ENCODE results near the gene NBEAL2. TPM values are rescaled to one million over a fixed set of nuclear protein-coding genes. Genes with fewer than 3 reads are reported as not detected.

NBEAL2 gene, protein sequence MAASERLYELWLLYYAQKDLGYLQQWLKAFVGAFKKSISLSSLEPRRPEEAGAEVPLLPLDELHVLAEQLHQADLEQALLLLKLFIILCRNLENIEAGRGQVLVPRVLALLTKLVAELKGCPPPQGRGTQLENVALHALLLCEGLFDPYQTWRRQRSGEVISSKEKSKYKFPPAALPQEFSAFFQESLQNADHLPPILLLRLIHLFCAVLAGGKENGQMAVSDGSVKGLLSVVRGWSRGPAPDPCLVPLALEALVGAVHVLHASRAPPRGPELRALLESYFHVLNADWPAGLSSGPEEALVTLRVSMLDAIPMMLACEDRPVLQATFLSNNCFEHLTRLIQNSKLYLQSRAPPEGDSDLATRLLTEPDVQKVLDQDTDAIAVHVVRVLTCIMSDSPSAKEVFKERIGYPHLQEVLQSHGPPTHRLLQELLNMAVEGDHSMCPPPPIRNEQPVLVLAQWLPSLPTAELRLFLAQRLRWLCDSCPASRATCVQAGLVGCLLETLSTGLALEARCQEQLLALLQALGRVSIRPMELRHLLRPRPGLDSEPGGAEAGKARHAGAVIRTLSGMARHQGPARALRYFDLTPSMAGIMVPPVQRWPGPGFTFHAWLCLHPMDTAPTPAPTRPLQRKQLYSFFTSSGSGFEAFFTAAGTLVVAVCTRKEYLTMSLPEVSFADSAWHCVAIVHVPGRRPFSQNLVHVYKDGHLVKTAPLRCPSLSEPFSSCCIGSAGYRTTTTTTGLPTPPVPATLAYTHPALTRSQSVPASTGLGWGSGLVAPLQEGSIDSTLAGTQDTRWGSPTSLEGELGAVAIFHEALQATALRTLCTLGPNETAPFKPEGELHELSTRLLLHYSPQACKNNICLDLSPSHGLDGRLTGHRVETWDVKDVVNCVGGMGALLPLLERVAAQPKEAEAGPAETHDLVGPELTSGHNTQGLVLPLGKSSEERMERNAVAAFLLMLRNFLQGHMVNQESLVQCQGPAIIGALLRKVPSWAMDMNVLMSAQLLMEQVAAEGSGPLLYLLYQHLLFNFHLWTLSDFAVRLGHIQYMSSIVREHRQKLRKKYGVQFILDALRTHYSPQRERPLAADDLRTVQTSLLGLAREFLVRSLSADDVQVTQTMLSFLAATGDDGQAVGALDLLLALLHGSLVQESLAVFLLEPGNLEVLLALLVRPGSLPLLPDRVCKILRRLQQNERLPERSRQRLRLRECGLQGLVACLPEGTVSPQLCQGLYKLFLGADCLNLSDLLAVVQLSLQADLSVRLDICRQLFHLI (N-terminal part only)
- total RNA-seq, result 100 to 1,000 TPM; 164 to 262 TPM

GRCh38 chr3:46978985-46979944 is at the start of gene NBEAL2:
TSS of gene NBEAL2 (plus strand) at chr3:46979666. CDS start at chr3:46979862, 196 bp downstream.
- DNase-seq, result peak; percentile 98
- peaks cover 60% of the 10 kb centered on the region for H3K4me1 Mint-ChIP-seq
- ATAC-seq, result peak; percentile 78
- H3K9me3 Mint-ChIP-seq (ENCODE audit: low read depth), result no peaks in the 10 kb centered on the region
- H3K36me3 Mint-ChIP-seq, result peaks cover 14% of the 10 kb centered on the region
- CTCF ChIA-PET, result interaction anchor here (0.7 to 2.7 kb wide), 12 partner anchors 8 to 401 kb away, joined by 3 to 11 read pairs (median 4); partner anchors contain the start of gene PTPN23
- no peaks in the 10 kb centered on the region for H3K27me3 Mint-ChIP-seq
- peak within 1 kb of the TSS; percentile 92 for H3K27ac Mint-ChIP-seq
- H3K4me3 Mint-ChIP-seq, result peak within 1 kb of the TSS; percentile 87

GRCh38 chr3:46930166-46930944 is 49.1 kb upstream of the NBEAL2 start:
- H3K4me3 Mint-ChIP-seq, result no peak overlapping the region
- DNase-seq (no peak), ATAC-seq (no peak)
- H3K9me3 Mint-ChIP-seq (ENCODE audit: low read depth), result peaks cover 3% of the 10 kb centered on the region
- peaks cover 74% of the 10 kb centered on the region for H3K4me1 Mint-ChIP-seq
- CTCF ChIA-PET, result interaction anchor here (1.1 to 4.6 kb wide), 7 partner anchors 11 to 138 kb away, joined by 3 to 23 read pairs (median 3); no protein-coding TSS in a partner anchor
- H3K27ac Mint-ChIP-seq, result peak overlapping the region; percentile 83
- H3K36me3 Mint-ChIP-seq, result peaks cover 39% of the 10 kb centered on the region
- no peaks in the 10 kb centered on the region for H3K27me3 Mint-ChIP-seq

DNA sequence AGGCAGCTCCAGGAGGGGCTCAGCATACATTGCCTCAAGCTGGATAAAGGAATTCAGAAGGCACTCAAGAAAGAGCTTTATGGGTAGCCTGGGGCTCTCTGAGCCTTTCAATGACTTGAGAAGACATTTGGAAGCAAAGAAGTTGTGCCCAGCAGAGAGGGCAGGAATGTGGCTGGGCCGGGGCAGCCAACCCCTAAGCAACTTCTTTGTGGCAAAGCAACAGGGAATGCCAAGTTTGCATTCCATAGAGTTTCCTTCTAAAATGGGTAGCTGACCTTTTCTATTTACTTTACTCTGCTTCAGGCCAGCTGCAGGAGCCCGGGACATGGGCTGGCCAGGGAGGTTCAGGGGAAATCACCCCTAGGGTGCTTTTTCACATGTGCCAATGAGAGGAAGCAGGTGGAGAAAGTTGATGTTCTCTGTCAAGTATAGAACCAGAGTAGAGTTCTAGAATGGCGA is 48.5 kb upstream of the NBEAL2 start:
- CTCF ChIA-PET, result interaction anchor here (1.1 to 4.6 kb wide), 4 partner anchors 17 to 67 kb away, joined by 3 to 23 read pairs (median 4); no protein-coding TSS in a partner anchor
- no peak overlapping the region for H3K4me3 Mint-ChIP-seq

GRCh38 chr3:46931631-46932331 is 47.7 kb upstream of the NBEAL2 start:
- DNase-seq (peak; percentile 67), ATAC-seq (peak; percentile 45)
- H3K4me3 Mint-ChIP-seq, result no peak overlapping the region
- H3K36me3 Mint-ChIP-seq, result peaks cover 37% of the 10 kb centered on the region
- H3K27me3 Mint-ChIP-seq, result no peaks in the 10 kb centered on the region
- CTCF ChIA-PET, result interaction anchor here (1.1 to 1.3 kb wide), 3 partner anchors 20 to 67 kb away, joined by 3 to 5 read pairs (median 3); no protein-coding TSS in a partner anchor
- peaks cover 3% of the 10 kb centered on the region for H3K9me3 Mint-ChIP-seq (ENCODE audit: low read depth)
- H3K4me1 Mint-ChIP-seq, result peaks cover 60% of the 10 kb centered on the region
- H3K27ac Mint-ChIP-seq, result peak overlapping the region; percentile 83

More for the DNA sequence above, 48.5 kb upstream of the NBEAL2 start:
- Mint-ChIP-seq H3K4me1 (peaks cover 68% of the 10 kb centered on the region), H3K9me3 (ENCODE audit: low read depth) (peaks cover 3% of the 10 kb centered on the region), H3K27ac (peak overlapping the region; percentile 83), H3K27me3 (no peaks in the 10 kb centered on the region), H3K36me3 (peaks cover 34% of the 10 kb centered on the region)
- ATAC-seq, result no peak
- DNase-seq, result no peak

- Mint-ChIP-seq H3K27ac (peak overlapping the region; percentile 83), H3K36me3 (peaks cover 30% of the 10 kb centered on the region), H3K4me3 (no peak overlapping the region), H3K27me3 (no peaks in the 10 kb centered on the region), H3K9me3 (ENCODE audit: low read depth) (peaks cover 3% of the 10 kb centered on the region), H3K4me1 (peaks cover 52% of the 10 kb centered on the region)
- CTCF ChIA-PET, result interaction anchor here (1.5 to 1.8 kb wide), 2 partner anchors 9 to 13 kb away, joined by 5 to 12 read pairs; no protein-coding TSS in a partner anchor
- ATAC-seq (no peak), DNase-seq (no peak)
Measured at GRCh38 chr3:46932455-46933225, 46.8 kb upstream of the NBEAL2 start.

DNA sequence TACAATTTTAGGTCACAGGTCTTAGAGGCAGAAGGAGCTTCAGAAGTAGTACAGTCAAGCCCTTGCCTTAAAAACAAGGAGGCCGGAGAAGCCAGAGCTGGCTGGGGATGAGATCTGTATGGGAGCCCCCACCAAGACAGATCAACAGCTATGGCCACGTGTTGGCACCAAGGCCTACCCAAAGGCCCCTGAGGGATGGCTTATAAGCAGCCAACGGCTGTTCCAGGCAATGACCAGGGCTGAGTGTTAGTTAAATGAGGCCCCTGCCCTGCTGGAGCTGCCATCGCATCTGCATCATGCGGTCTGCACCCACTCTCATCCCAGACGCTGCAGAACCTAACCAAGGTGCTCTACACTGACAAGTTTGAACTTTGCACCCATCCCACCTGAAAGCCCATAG is 46.2 kb upstream of the NBEAL2 start:
- Mint-ChIP-seq H3K27ac (peak overlapping the region; percentile 83), H3K4me3 (no peak overlapping the region), H3K9me3 (ENCODE audit: low read depth) (peaks cover 3% of the 10 kb centered on the region), H3K36me3 (peaks cover 32% of the 10 kb centered on the region), H3K4me1 (peaks cover 51% of the 10 kb centered on the region), H3K27me3 (no peaks in the 10 kb centered on the region)
- DNase-seq, result no peak
- no peak for ATAC-seq
- CTCF ChIA-PET, result interaction anchor here (1.4 to 1.8 kb wide), 3 partner anchors 10 to 24 kb away, joined by 5 to 12 read pairs (median 5); no protein-coding TSS in a partner anchor

- H3K36me3 Mint-ChIP-seq, result peaks cover 29% of the 10 kb centered on the region
- ATAC-seq (no peak), DNase-seq (no peak)
- H3K4me1 Mint-ChIP-seq, result peaks cover 47% of the 10 kb centered on the region
- H3K4me3 Mint-ChIP-seq, result no peak overlapping the region
- H3K9me3 Mint-ChIP-seq (ENCODE audit: low read depth), result no peaks in the 10 kb centered on the region
- no peaks in the 10 kb centered on the region for H3K27me3 Mint-ChIP-seq
- CTCF ChIA-PET, result interaction anchor here (1.4 to 1.8 kb wide), 3 partner anchors 11 to 24 kb away, joined by 5 to 12 read pairs (median 5); no protein-coding TSS in a partner anchor
- peak overlapping the region; percentile 41 for H3K27ac Mint-ChIP-seq
Measured at GRCh38 chr3:46934072-46934471, 45.4 kb upstream of the NBEAL2 start.

GRCh38 chr3:46934498-46935167 is 44.8 kb upstream of the NBEAL2 start:
- peak overlapping the region; percentile 41 for H3K27ac Mint-ChIP-seq
- no peak overlapping the region for H3K4me3 Mint-ChIP-seq
- no peak for ATAC-seq
- H3K4me1 Mint-ChIP-seq, result peaks cover 46% of the 10 kb centered on the region
- no peak for DNase-seq
- no peaks in the 10 kb centered on the region for H3K9me3 Mint-ChIP-seq (ENCODE audit: low read depth)
- peaks cover 27% of the 10 kb centered on the region for H3K36me3 Mint-ChIP-seq
- CTCF ChIA-PET, result interaction anchor here (1.3 to 1.9 kb wide), 4 partner anchors 11 to 25 kb away, joined by 3 to 12 read pairs (median 6); no protein-coding TSS in a partner anchor
- H3K27me3 Mint-ChIP-seq, result no peaks in the 10 kb centered on the region

DNA sequence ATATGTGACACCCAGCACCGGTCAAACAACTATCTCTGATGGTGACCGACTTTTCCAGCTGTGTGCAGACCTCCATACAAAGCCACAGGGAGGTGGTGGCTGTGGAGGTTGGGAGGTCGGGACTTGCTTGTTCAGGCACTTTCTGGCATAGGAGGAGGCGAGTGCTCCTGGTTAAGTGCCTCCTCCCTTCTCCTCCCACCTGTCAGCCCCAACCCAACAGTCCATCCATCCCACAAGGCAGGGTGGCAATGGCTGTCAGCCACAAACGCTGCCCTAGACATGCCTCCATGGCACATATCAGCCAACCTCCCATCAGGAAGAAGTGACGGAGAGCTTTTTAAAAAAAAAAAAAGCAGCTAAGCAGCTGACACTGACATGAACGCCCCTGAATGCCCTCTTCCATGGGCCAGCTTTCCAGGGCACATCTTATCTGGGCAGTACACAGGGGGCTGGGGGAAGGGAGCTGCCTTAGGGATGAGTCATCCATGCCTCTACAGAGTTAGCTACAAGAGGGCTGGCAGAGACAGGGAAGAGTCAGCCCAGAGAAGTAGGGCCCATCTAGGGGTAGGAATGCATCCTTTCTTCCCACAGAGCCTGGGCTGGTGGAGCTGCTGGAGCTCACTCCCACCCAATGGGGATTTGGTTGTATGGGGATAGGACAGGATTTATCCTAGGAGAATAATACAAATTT is 44.2 kb upstream of the NBEAL2 start:
- CTCF ChIA-PET, result interaction anchor here (1.3 to 1.9 kb wide), 2 partner anchors 12 to 18 kb away, joined by 3 to 7 read pairs; no protein-coding TSS in a partner anchor
- Mint-ChIP-seq H3K36me3 (peaks cover 26% of the 10 kb centered on the region), H3K4me3 (no peak overlapping the region), H3K9me3 (ENCODE audit: low read depth) (no peaks in the 10 kb centered on the region), H3K27me3 (no peaks in the 10 kb centered on the region), H3K4me1 (peaks cover 52% of the 10 kb centered on the region), H3K27ac (no peak overlapping the region)
- ATAC-seq (no peak), DNase-seq (no peak)

Measured in activated CD8-positive, alpha-beta memory T cell treated with anti-CD3 and anti-CD28 coated beads, Interleukin-2, amount 10 ng/mL, durations not matched to agents 7 days and 5 days (primary cell).